ENCODE results near the gene FARP1. TPM values are rescaled to one million over a fixed set of nuclear protein-coding genes. Genes with fewer than 3 reads are reported as not detected.

FARP1 gene
- total RNA-seq, 1 donor = 125 TPM

- no peak for DNase-seq (ENCODE audit: low read depth)
- no peak overlapping the region for H3K4me3 ChIP-seq (ENCODE audit: low read depth, low read length)
- TF ChIP-seq, protein P1, sequence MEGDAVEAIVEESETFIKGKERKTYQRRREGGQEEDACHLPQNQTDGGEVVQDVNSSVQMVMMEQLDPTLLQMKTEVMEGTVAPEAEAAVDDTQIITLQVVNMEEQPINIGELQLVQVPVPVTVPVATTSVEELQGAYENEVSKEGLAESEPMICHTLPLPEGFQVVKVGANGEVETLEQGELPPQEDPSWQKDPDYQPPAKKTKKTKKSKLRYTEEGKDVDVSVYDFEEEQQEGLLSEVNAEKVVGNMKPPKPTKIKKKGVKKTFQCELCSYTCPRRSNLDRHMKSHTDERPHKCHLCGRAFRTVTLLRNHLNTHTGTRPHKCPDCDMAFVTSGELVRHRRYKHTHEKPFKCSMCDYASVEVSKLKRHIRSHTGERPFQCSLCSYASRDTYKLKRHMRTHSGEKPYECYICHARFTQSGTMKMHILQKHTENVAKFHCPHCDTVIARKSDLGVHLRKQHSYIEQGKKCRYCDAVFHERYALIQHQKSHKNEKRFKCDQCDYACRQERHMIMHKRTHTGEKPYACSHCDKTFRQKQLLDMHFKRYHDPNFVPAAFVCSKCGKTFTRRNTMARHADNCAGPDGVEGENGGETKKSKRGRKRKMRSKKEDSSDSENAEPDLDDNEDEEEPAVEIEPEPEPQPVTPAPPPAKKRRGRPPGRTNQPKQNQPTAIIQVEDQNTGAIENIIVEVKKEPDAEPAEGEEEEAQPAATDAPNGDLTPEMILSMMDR (IDR thresholded peaks at IDR 0.05; ENCODE audit: insufficient read depth, low read depth, low read length) = no peak
Observed at GRCh38 chr13:98490866-98491265, 348.0 kb downstream of the FARP1 start.

GRCh38 chr13:98492335-98493041, 349.6 kb downstream of the FARP1 start:
- TF ChIP-seq, protein P1 (IDR thresholded peaks at IDR 0.05; ENCODE audit: insufficient read depth, low read depth, low read length) = no peak
- DNase-seq (ENCODE audit: low read depth) = peak; percentile 60
- H3K4me3 ChIP-seq (ENCODE audit: low read depth, low read length) = no peak overlapping the region

- no peak overlapping the region for H3K4me3 ChIP-seq (ENCODE audit: low read depth, low read length)
- TF ChIP-seq, protein P1 (IDR thresholded peaks at IDR 0.05; ENCODE audit: insufficient read depth, low read depth, low read length) = no peak
- peak; percentile 33 for DNase-seq (ENCODE audit: low read depth)
Observed at GRCh38 chr13:98493042-98493712, 350.3 kb downstream of the FARP1 start.

- DNase-seq (ENCODE audit: low read depth) = no peak
- no peak overlapping the region for H3K4me3 ChIP-seq (ENCODE audit: low read depth, low read length)
- TF ChIP-seq, protein P1 (IDR thresholded peaks at IDR 0.05; ENCODE audit: insufficient read depth, low read depth, low read length) = no peak
Observed at GRCh38 chr13:98494769-98495168, 351.9 kb downstream of the FARP1 start.

DNA sequence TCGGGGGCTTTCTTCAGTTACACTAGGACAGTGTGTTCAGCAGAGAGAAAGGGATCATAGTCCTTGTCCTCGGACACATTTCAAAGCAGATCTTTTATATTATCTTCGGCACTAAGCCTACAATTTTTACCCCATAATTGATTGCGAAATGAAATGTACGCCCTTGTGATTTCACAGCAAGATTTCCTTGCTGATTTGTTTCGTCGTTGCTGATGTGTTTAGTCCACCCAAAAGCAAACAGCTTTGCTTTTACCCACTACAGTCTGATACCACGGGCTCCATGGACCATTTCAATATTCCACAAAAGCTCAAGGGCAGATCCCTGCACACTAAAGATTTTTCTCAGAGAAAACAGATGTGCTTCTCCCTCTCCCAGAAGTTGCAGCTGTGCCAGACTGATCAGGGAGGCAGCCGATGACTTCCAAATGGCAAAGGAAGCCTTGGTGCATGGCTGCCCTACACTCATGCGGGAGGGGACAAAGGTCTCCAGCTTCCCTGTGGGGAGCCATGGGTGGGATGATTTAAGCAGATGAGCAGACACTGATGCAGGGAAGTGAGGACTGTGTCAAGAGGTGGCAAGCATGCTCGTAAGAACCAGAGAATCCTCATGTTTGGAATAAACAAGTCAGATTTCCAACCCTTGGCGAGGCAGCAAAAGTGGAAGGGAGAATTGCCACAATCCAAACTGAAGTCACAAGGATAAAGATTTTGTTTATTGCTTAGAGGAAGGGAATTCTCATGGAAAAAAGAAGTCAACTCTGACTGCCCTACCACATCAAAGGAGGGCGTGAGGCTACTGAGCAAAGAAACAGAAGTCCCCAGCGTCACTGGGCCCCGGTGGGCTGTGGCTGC, 353.0 kb downstream of the FARP1 start:
- TF ChIP-seq, protein P1 (IDR thresholded peaks at IDR 0.05; ENCODE audit: insufficient read depth, low read depth, low read length) = no peak
- peak overlapping the region; percentile 4 for H3K4me3 ChIP-seq (ENCODE audit: low read depth, low read length)
- peak; percentile 84 for DNase-seq (ENCODE audit: low read depth)

- TF ChIP-seq, protein P1 (IDR thresholded peaks at IDR 0.05; ENCODE audit: insufficient read depth, low read depth, low read length) = no peak
- DNase-seq (ENCODE audit: low read depth) = no peak
- no peak overlapping the region for H3K4me3 ChIP-seq (ENCODE audit: low read depth, low read length)
Observed at GRCh38 chr13:98496479-98496791, 353.5 kb downstream of the FARP1 start.
